IMR-90 (cell line): ENCODE data around the gene CPEB1.

Experiments used
- CTCF ChIP-seq: conservative IDR thresholded peaks from 2 replicates; pipeline ENCODE4 v1.5.1; 2012; ENCODE audit warnings: mild to moderate bottlenecking, low read depth, low read length, improper control_type of control experiment
- ELK1 ChIP-seq: fragments of 150-350 bp; IDR thresholded peaks from 2 replicates; pipeline ENCODE4 v1.6.1; 2016; ENCODE audit warnings: low read depth, mild to moderate bottlenecking, low read length, moderate library complexity, borderline replicate concordance
- NFE2L2 ChIP-seq: fragments of 150-350 bp; IDR thresholded peaks from 2 replicates; pipeline ENCODE4 v1.6.1; 2016; ENCODE audit warnings: low read depth, mild to moderate bottlenecking, low read length
- RAD21 ChIP-seq: IDR thresholded peaks from 2 replicates; pipeline ENCODE4 v1.6.1; 2012; ENCODE audit warnings: low read length, improper control_type of control experiment
- RCOR1 ChIP-seq: IDR thresholded peaks from 2 replicates; pipeline ENCODE4 v1.6.1; 2012; ENCODE audit warnings: mild to moderate bottlenecking, low read length, improper control_type of control experiment; ENCODE audit not compliant: insufficient replicate concordance
- RFX5 ChIP-seq: IDR thresholded peaks from 2 replicates; pipeline ENCODE4 v1.8.0; 2012; ENCODE audit warnings: low read depth, mild to moderate bottlenecking, low read length, moderate library complexity

- TF ChIP-seq RAD21 (no peak), CTCF (no peak), NFE2L2 (no peak), RFX5 (no peak), RCOR1 (no peak), ELK1 (no peak)
These were observed 94.3 kb downstream of the CPEB1 start for GRCh38 chr15:82552861-82553260.
